ENCODE results near the gene FAF1. TPM values are rescaled to one million over a fixed set of nuclear protein-coding genes. Genes with fewer than 3 reads are reported as not detected.
"Not testable (repeated sequence)": the region's sequence is repeated elsewhere in the genome, so short reads cannot be mapped to it uniquely, and the experiment has no call there.

Gene FAF1
- total and polyA plus RNA-seq, 2 donors (not counting 3 experiments of a cell fraction or from before 2014, with no cell fraction given), result 9.0 to 57.6 TPM

- H3K79me2 ChIP-seq (ENCODE audit: control insufficient read depth, insufficient read depth, low read length), result peaks cover 67% of the 10 kb centered on the region
- ChIA-PET CTCF (interaction anchor here (2.0 kb wide), 1 partner anchor 26 kb away, joined by 8 read pairs; no protein-coding TSS in a partner anchor), POLR2A (no interaction called here)
- no peak overlapping the region for H3K27ac ChIP-seq (ENCODE audit: insufficient read depth, low read depth, low read length)
- intact Hi-C loops (cut with micrococcal nuclease) (no loop called here), dilution Hi-C loops (cut with MboI; ENCODE audit: extremely low pct_ligation_motif_present, low sequenced_read_pairs) (no loop called here)
- H4K20me1 ChIP-seq (replicated peaks; ENCODE audit: control insufficient read depth, extremely low read depth, insufficient read depth, low read length), result no peaks in the 10 kb centered on the region
- H2AFZ ChIP-seq (ENCODE audit: low read depth, low read length), result no peak overlapping the region
- H3K4me2 ChIP-seq (ENCODE audit: insufficient read depth, low read length), result no peak overlapping the region
- H3K9ac ChIP-seq (replicated peaks; ENCODE audit: extremely low read depth, insufficient read depth, low read length), result no peak overlapping the region
- BruUV-seq (replicated peaks), result no TSS peak
- FAIRE-seq (peak; percentile 47), DNase-seq (ENCODE audit: low read depth, low spot score) (no peak)
- H3K4me1 ChIP-seq (ENCODE audit: control insufficient read depth, extremely low read depth, insufficient read depth, low read length), result peaks cover 5% of the 10 kb centered on the region
- H3K36me3 ChIP-seq (ENCODE audit: control insufficient read depth in 2 of 2, extremely low read depth in 1 of 2, insufficient read depth in 2 of 2, low read length in 2 of 2), result no peaks in the 10 kb centered on the region
- no peaks in the 10 kb centered on the region for H3K27me3 ChIP-seq (ENCODE audit: control insufficient read depth in 2 of 2, insufficient read depth in 2 of 2, low read length in 2 of 2)
- TF ChIP-seq JUN (IDR thresholded peaks at IDR 0.05; ENCODE audit: borderline replicate concordance, insufficient read depth, insufficient read length, low read depth) (no peak), GATA2 (IDR thresholded peaks at IDR 0.05; ENCODE audit: insufficient read depth, insufficient read length, low read depth, low read length) (no peak), CTCF (IDR thresholded peaks at IDR 0.05; ENCODE audit: extremely low read depth in 1 of 2, insufficient read depth in 1 of 2, low read depth in 1 of 2, low read length in 2 of 2) (no peak), FOS (IDR thresholded peaks at IDR 0.05; ENCODE audit: borderline replicate concordance, insufficient read depth, low read length) (no peak), MYC (IDR thresholded peaks at IDR 0.05; ENCODE audit: low read depth, low read length) (no peak), EZH2 (IDR thresholded peaks at IDR 0.05; ENCODE audit: borderline replicate concordance, low read depth, low read length, severe bottlenecking) (no peak), POLR2AphosphoS5 (IDR thresholded peaks at IDR 0.05; ENCODE audit: insufficient read depth, low read depth, low read length) (no peak), POLR2A (IDR thresholded peaks at IDR 0.05; ENCODE audit: low read depth, low read length) (no peak)
- TF ChIP-seq, protein P1, sequence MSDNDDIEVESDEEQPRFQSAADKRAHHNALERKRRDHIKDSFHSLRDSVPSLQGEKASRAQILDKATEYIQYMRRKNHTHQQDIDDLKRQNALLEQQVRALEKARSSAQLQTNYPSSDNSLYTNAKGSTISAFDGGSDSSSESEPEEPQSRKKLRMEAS (IDR thresholded peaks at IDR 0.05; ENCODE audit: insufficient read depth, insufficient read length), result no peak
- no peaks in the 10 kb centered on the region for H3K9me1 ChIP-seq (replicated peaks; ENCODE audit: control insufficient read depth, extremely low read depth, insufficient read depth, low read length)
- no peaks in the 10 kb centered on the region for H3K9me3 ChIP-seq (replicated peaks; ENCODE audit: control insufficient read depth, insufficient read depth, low read length)
- H3K4me3 ChIP-seq (replicated peaks in 1 of 3; ENCODE audit: insufficient read depth in 1 of 3, low read depth in 1 of 3, low read length in 3 of 3), result no peak overlapping the region
Observed at GRCh38 chr1:50955116-50955515, 5.0 kb downstream of the FAF1 start.

- H3K27ac ChIP-seq (ENCODE audit: insufficient read depth, low read depth, low read length); H4K20me1 ChIP-seq (replicated peaks; ENCODE audit: control insufficient read depth, extremely low read depth, insufficient read depth, low read length); POLR2A ChIA-PET; dilution Hi-C loops (cut with MboI; ENCODE audit: extremely low pct_ligation_motif_present, low sequenced_read_pairs); H2AFZ ChIP-seq (ENCODE audit: low read depth, low read length); CTCF ChIA-PET; BruUV-seq (replicated peaks); H3K9ac ChIP-seq (replicated peaks; ENCODE audit: extremely low read depth, insufficient read depth, low read length); H3K4me1 ChIP-seq (ENCODE audit: control insufficient read depth, extremely low read depth, insufficient read depth, low read length); intact Hi-C loops (cut with micrococcal nuclease); FAIRE-seq; H3K27me3 ChIP-seq (ENCODE audit: control insufficient read depth in 2 of 2, insufficient read depth in 2 of 2, low read length in 2 of 2); H3K9me3 ChIP-seq (replicated peaks; ENCODE audit: control insufficient read depth, insufficient read depth, low read length); H3K9me1 ChIP-seq (replicated peaks; ENCODE audit: control insufficient read depth, extremely low read depth, insufficient read depth, low read length); H3K4me3 ChIP-seq (replicated peaks in 1 of 3; ENCODE audit: insufficient read depth in 1 of 3, low read depth in 1 of 3, low read length in 3 of 3); H3K36me3 ChIP-seq (ENCODE audit: control insufficient read depth in 2 of 2, extremely low read depth in 1 of 2, insufficient read depth in 2 of 2, low read length in 2 of 2); DNase-seq (ENCODE audit: low read depth, low spot score); H3K4me2 ChIP-seq (ENCODE audit: insufficient read depth, low read length): not testable (repeated sequence)
- peaks cover 72% of the 10 kb centered on the region for H3K79me2 ChIP-seq (ENCODE audit: control insufficient read depth, insufficient read depth, low read length)
Observed at GRCh38 chr1:50952566-50952965, 7.5 kb downstream of the FAF1 start.
